HEK293 (cell line): ENCODE measurements around the gene MLPH.

Experiments
- CTCF ChIA-PET: fragments of 350-600 bp; formaldehyde crosslinking; extraction: SDS; loops from one replicate; lab custom pipeline; 2021; ENCODE audit warnings: antibody characterized with exemption; lab: Yijun Ruan, JAX
- POLR2A ChIA-PET: fragments of 300-600 bp; formaldehyde crosslinking; extraction: SDS; loops from one replicate; lab custom pipeline; 2020; ENCODE audit warnings: antibody characterized with exemption, inconsistent platforms; lab: Yijun Ruan, JAX
- H3K27ac ChIP-seq: fragments of 200-500 bp; sonication (Bioruptor generic); 2 replicates; pipeline ENCODE4 v1.5.1; 2014; ENCODE audit warnings: low read depth, low read length, control low read depth, inconsistent platforms; ENCODE audit errors: extremely low read depth
- H3K36me3 ChIP-seq, 2 experiments: fragments of 200-500 bp in 1 of 2; sonication (Bioruptor generic) in 1 of 2; 1 replicate in 1 of 2; 2 replicates in 1 of 2; pipeline ENCODE4 v1.5.1; 2014 to 2017; ENCODE audit warnings: inconsistent platforms in 2 of 2, low read length in 2 of 2; ENCODE audit not compliant: control insufficient read depth in 2 of 2, insufficient read depth in 1 of 2
- H3K4me1 ChIP-seq: fragments of 200-500 bp; sonication (Bioruptor generic); 2 replicates; pipeline ENCODE4 v1.5.1; 2014; ENCODE audit warnings: mild to moderate bottlenecking, low read length, inconsistent platforms; ENCODE audit not compliant: control insufficient read depth, insufficient read depth
- H3K4me3 ChIP-seq: 2 replicates; pipeline ENCODE4 v1.5.1; 2011; ENCODE audit warnings: low read depth, mild to moderate bottlenecking, control low read depth, low read length, moderate library complexity
- H3K9me3 ChIP-seq: fragments of 200-500 bp; sonication (Bioruptor generic); 2 replicates; pipeline ENCODE4 v1.5.1; 2014; ENCODE audit warnings: low read depth, low read length, inconsistent platforms; ENCODE audit not compliant: control insufficient read depth, insufficient read depth
- ZFHX2 ChIP-seq: fragments of 450-650 bp; formaldehyde crosslinking; conservative IDR thresholded peaks from 2 replicates; pipeline ENCODE4 v1.5.1; 2016; ENCODE audit warnings: missing biosample characterization, missing genetic modification characterization
- ZNF211 ChIP-seq: fragments of 450-650 bp; formaldehyde crosslinking; IDR thresholded peaks from 2 replicates; pipeline ENCODE4 v1.5.1; 2016; ENCODE audit warnings: low read depth, missing biosample characterization, missing genetic modification characterization
- ZNF223 ChIP-seq: fragments of 450-650 bp; formaldehyde crosslinking; IDR thresholded peaks from 2 replicates; pipeline ENCODE4 v1.5.1; 2016; ENCODE audit warnings: missing biosample characterization, missing genetic modification characterization
- ZNF280D ChIP-seq: fragments of 450-650 bp; formaldehyde crosslinking; IDR thresholded peaks from 2 replicates; pipeline ENCODE4 v1.5.1; 2016; ENCODE audit warnings: missing biosample characterization, missing genetic modification characterization
- ZNF37A ChIP-seq: fragments of 450-650 bp; IDR thresholded peaks from 2 replicates; pipeline ENCODE4 v1.5.1; 2018; ENCODE audit warnings: missing biosample characterization, missing genetic modification characterization
- ZNF398 ChIP-seq: fragments of 450-650 bp; formaldehyde crosslinking; IDR thresholded peaks from 2 replicates; pipeline ENCODE4 v1.5.1; 2017; ENCODE audit warnings: missing biosample characterization, missing genetic modification characterization
- ZNF404 ChIP-seq: fragments of 450-650 bp; formaldehyde crosslinking; IDR thresholded peaks from 2 replicates; pipeline ENCODE4 v1.5.1; 2017; ENCODE audit warnings: missing biosample characterization, missing genetic modification characterization
- ZNF449 ChIP-seq: fragments of 450-650 bp; formaldehyde crosslinking; IDR thresholded peaks from 2 replicates; pipeline ENCODE4 v1.5.1; 2017; ENCODE audit warnings: missing biosample characterization, mild to moderate bottlenecking, missing genetic modification characterization, moderate library complexity
- ZNF518A ChIP-seq: fragments of 450-650 bp; formaldehyde crosslinking; conservative IDR thresholded peaks from 2 replicates; pipeline ENCODE4 v1.5.1; 2016; ENCODE audit warnings: low read depth, missing biosample characterization, missing genetic modification characterization
- ZNF521 ChIP-seq: fragments of 450-650 bp; formaldehyde crosslinking; IDR thresholded peaks from 2 replicates; pipeline ENCODE4 v1.5.1; 2017; ENCODE audit warnings: missing biosample characterization, mild to moderate bottlenecking, missing genetic modification characterization
- ZNF544 ChIP-seq: fragments of 450-650 bp; formaldehyde crosslinking; IDR thresholded peaks from 2 replicates; pipeline ENCODE4 v1.5.0; 2017; ENCODE audit warnings: missing biosample characterization, missing genetic modification characterization
- ZNF555 ChIP-seq: fragments of 450-650 bp; formaldehyde crosslinking; conservative IDR thresholded peaks from 2 replicates; pipeline ENCODE4 v1.5.1; 2017; ENCODE audit warnings: missing biosample characterization, mild to moderate bottlenecking, missing genetic modification characterization, inconsistent platforms
- ZNF558 ChIP-seq: fragments of 450-650 bp; formaldehyde crosslinking; IDR thresholded peaks from 2 replicates; pipeline ENCODE4 v1.5.1; 2016; ENCODE audit warnings: missing biosample characterization, missing genetic modification characterization
- ZNF623 ChIP-seq: fragments of 450-650 bp; formaldehyde crosslinking; IDR thresholded peaks from 2 replicates; pipeline ENCODE4 v1.5.1; 2016; ENCODE audit warnings: missing biosample characterization, missing genetic modification characterization
- ZNF670 ChIP-seq: fragments of 450-650 bp; formaldehyde crosslinking; IDR thresholded peaks from 2 replicates; pipeline ENCODE4 v1.5.1; 2016; ENCODE audit warnings: missing biosample characterization, missing genetic modification characterization, low read depth
- ZNF747 ChIP-seq: fragments of 450-650 bp; formaldehyde crosslinking; IDR thresholded peaks from 2 replicates; pipeline ENCODE4 v1.5.1; 2016; ENCODE audit warnings: missing biosample characterization, missing genetic modification characterization
- ZNF785 ChIP-seq: fragments of 450-650 bp; formaldehyde crosslinking; IDR thresholded peaks from 2 replicates; pipeline ENCODE4 v1.5.1; 2016; ENCODE audit warnings: missing biosample characterization, missing genetic modification characterization
- ZNF792 ChIP-seq: fragments of 450-650 bp; formaldehyde crosslinking; IDR thresholded peaks from 2 replicates; pipeline ENCODE4 v1.5.1; 2016; ENCODE audit warnings: missing biosample characterization, missing genetic modification characterization

Gene MLPH

GRCh38 chr2:237514474-237515130 lies 27.6 kb downstream of the MLPH start:
- TF ChIP-seq ZNF785 (tag by site-specific recombination) (no peak), ZNF555 (tag by site-specific recombination) (no peak), ZNF280D (tag by site-specific recombination) (no peak), ZNF404 (no peak), ZNF792 (tag by site-specific recombination) (no peak), ZNF518A (no peak), ZNF623 (tag by site-specific recombination) (no peak), ZNF223 (tag by site-specific recombination) (no peak), ZNF211 (tag by site-specific recombination) (no peak), ZNF449 (tag by site-specific recombination) (no peak), ZNF558 (tag by site-specific recombination) (no peak), ZFHX2 (no peak), ZNF37A (tag by site-specific recombination) (no peak), ZNF670 (no peak), ZNF398 (tag by site-specific recombination) (no peak), ZNF521 (tag by site-specific recombination) (no peak), ZNF747 (tag by site-specific recombination) (no peak), ZNF544 (tag by site-specific recombination) (no peak)
- Histone ChIP-seq H3K27ac (no peak overlapping the region), H3K36me3 (no peaks in the 10 kb centered on the region), H3K9me3 (no peaks in the 10 kb centered on the region), H3K4me1 (no peaks in the 10 kb centered on the region), H3K4me3 (no peak overlapping the region)
- POLR2A ChIA-PET: no interaction called here
- CTCF ChIA-PET: interaction anchor here (0.6 to 11.8 kb wide), 4 partner anchors 9 to 231 kb away, joined by 3 to 256 read pairs (median 4); no protein-coding TSS in a partner anchor
